Skin epidermis (tissue), 12 donors: Measurements from ENCODE around the gene RBFOX1.

Experiments used
- H3K27ac ChIP-seq, 21 experiments: fragments of 200-600 bp; sonication (generic) in 11 of 21; one replicate each; pipeline ENCODE4 v1.5.0; 2020; ENCODE audit warnings: mild to moderate bottlenecking in 3 of 21, inconsistent platforms in 2 of 21, moderate library complexity in 2 of 21
- H3K4me3 ChIP-seq, 7 experiments: fragments of 200-600 bp; sonication (generic) in 2 of 7; one replicate each; pipeline ENCODE4 v1.5.0; 2020; ENCODE audit warnings: inconsistent platforms in 2 of 7, mild to moderate bottlenecking in 2 of 7, moderate library complexity in 1 of 7

RBFOX1 gene

DNA sequence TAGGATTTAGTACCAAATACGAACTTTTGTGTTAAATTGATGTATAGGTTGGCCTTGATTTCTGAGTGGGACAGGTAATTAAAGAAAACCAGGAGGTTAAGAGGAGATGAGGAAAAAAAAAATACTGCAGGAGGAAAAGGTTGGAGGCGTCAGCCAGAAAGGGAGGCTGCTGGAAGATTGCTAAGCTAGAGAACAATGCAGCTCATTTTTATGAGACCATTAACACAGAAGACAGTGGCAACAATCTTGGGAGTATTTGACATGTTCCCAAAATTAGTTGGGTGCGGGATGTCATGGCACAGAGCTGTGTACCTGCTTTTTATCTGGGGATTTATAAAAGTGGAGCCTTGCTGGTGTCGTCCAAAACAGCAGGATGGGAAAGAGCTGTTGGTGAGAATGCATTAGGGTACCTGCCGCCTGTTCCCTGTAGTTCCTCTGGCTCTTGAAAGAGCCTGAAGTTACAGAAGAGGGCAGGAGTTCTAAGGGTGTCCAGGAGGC is 229.3 kb downstream of the RBFOX1 start:
- no peak overlapping the region for H3K27ac ChIP-seq
- H3K4me3 ChIP-seq = no peak overlapping the region

GRCh38 chr16:7566360-7566759 is 233.7 kb downstream of the RBFOX1 start:
- no peak overlapping the region for H3K4me3 ChIP-seq

GRCh38 chr16:7571366-7571765 is 238.7 kb downstream of the RBFOX1 start:
- Histone ChIP-seq H3K4me3 (no peak overlapping the region), H3K27ac (no peak overlapping the region)

More at GRCh38 chr16:7566360-7566759, 233.7 kb downstream of the RBFOX1 start:
- H3K27ac ChIP-seq = no peak overlapping the region

DNA sequence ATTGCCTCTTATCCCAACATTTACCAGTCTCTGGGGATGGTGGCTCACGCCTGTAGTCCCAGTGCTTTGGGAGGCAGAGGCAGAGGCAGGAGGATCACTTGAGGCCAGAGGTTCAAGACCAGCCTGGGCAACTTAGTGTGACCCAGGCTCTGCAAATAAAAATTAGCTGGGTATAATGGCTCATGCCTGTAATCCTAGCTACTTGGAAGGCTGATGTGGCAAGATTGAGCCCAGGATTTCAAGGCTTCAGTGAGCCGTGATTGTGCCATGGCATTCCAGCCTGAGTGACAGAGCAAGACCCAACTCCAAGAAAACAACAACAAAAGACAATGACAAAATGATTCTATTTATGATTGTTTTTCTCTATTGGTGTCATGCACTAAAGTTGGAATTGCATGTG is 244.9 kb downstream of the RBFOX1 start:
- no peak overlapping the region for H3K27ac ChIP-seq

DNA sequence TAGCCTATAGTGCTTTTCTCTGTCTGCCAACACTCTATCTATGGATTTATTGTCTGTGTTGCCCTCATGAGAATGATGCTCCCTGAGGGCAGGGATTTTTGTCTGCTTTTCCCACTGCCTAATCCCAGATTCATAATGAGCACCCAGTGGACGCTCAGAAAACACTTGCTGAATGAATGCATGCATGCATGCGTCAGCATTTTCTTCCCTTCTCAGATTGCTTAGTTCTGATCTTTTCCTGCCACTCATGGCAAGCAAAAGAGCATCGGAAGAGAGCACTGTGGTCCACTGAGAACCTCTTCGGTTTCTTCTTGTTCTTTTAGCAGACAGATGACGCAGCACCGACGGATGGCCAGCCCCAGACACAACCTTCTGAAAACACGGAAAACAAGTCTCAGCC is 246.8 kb downstream of the RBFOX1 start:
- Histone ChIP-seq H3K27ac (no peak overlapping the region), H3K4me3 (no peak overlapping the region)

More for the DNA sequence above, 244.9 kb downstream of the RBFOX1 start:
- H3K4me3 ChIP-seq = no peak overlapping the region

DNA sequence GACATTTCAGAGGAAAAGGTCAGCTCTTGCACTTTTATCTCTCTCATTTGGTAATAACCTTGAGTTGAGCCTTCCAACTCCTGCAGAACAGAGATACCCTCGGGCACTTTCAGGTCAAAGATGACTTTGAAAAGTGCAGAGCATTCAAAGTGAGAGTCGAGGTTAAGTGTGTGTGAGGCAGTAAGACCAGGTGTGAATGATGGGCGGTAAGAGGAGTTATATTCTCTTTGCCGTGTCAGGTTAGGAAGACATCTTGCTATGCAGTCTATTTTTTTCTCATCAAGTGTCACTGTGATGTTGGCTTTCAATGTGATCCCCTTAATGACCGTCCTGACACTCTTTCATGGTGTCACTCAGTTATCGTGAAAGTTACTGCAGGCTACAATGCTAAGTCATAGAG is 248.5 kb downstream of the RBFOX1 start:
- H3K4me3 ChIP-seq = no peak overlapping the region
- no peak overlapping the region for H3K27ac ChIP-seq

DNA sequence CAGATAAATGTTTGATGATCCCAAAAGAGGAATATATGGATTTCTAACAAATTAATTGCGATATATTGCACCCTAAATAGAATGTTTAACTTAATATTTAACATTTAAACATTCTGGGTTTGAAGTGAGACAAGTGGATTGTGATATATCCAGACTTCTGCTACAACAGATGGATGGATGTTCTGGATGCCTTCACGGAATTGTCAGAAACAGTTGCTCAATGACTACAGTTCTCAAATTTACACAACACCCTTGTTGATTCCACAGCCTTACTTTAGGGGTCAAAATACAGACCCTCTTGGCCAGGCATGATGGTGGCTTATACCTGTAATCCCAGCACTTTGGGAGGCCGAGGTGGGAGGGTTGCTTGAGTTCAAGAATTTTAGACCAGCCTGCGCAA is 250.8 kb downstream of the RBFOX1 start:
- no peak overlapping the region for H3K4me3 ChIP-seq
- no peak overlapping the region for H3K27ac ChIP-seq

- Histone ChIP-seq H3K4me3 (no peak overlapping the region), H3K27ac (no peak overlapping the region)
These were observed 251.9 kb downstream of the RBFOX1 start for GRCh38 chr16:7584561-7584960.

- H3K27ac ChIP-seq = no peak overlapping the region
- H3K4me3 ChIP-seq = no peak overlapping the region
These were observed 253.1 kb downstream of the RBFOX1 start for GRCh38 chr16:7585705-7586104.

DNA sequence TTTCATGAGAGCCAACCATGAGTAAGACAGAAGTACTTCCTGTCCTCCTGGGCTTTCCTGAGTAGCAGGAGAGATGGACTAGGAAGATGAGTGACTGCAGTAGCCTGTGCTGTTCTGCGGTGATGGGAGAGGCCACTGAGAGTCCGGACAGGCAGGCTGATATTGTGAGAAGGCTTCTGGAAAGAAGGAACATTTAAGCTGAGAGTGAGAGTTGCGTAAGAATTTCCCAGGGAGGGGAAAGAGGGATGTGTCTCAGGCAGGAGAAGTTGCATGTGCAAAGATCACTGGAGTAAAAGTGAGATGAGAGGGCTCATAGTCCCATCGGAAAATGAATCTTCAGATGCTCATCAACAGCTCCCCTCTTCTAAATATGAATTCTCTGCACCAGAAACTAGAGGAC is 258.3 kb downstream of the RBFOX1 start:
- Histone ChIP-seq H3K4me3 (no peak overlapping the region), H3K27ac (no peak overlapping the region)

- Histone ChIP-seq H3K4me3 (no peak overlapping the region), H3K27ac (no peak overlapping the region)
These were observed 263.7 kb downstream of the RBFOX1 start for GRCh38 chr16:7596308-7596707.

DNA sequence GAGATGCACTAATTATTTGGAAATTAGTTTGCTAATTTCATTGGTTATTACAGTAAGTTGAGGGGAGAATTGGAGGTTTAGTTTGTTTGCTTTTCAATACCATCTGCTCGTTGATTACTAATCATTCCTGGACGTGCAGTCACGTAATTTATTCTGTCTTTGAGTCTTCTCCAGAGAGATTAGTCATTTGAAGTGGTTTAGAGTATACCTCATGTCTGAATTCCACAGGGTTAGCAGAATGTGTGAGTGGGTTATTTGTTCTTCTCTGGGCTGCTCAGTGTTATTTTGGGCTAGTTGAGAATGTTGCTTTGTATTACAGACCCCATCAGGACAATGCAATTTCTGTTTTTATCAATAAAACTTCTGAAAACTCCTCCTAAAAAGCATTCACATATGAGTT is 265.0 kb downstream of the RBFOX1 start:
- Histone ChIP-seq H3K27ac (no peak overlapping the region), H3K4me3 (no peak overlapping the region)

DNA sequence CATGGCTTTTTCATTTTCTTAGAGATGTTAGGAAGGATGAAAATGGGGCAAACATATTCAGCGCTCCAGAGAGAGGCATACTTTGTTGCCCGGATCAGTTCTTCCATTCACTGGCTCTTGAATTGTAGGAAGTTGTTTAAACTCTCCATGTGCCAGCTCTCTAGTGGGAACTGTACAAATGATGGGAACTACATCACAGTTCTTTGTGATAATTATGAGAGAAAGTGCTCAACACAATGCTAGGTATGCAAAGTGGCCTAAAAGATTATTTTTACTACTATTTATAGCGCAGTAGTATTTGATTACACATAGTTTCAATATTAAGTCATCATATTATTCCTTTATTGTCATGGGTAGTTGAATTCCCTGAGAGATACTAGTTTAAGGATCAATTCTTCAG is 268.5 kb downstream of the RBFOX1 start:
- Histone ChIP-seq H3K27ac (no peak overlapping the region), H3K4me3 (no peak overlapping the region)

DNA sequence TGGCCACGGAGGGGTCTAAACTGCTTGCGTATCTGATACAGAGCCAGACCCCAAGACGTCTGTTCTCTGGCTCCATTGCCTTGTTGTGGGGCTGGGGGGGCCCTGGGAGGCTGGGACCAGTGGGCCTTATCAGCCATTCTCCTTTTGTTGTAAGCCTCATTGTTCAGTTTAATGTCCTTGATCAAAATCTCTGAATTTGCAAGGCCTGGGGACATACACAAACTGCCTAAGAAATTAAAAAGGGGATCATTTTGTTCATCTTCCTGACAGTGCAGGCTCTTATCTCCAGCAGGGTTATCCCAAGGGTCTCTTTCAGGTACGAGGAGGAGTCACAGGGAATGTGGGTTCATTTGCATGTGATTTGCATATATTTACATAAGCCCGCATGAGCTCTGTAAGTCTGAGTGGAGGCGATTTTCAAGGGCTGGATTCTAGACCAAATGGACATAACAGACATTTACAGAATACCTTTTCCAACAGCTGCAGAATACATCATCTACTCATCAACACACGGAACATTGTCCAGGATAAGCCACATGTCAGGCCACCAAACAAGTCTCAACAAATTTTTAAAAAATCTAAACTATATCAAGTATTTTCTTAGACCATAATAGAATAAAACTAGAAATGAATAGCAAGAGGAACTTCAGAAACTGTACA is 269.8 kb downstream of the RBFOX1 start:
- Histone ChIP-seq H3K4me3 (no peak overlapping the region), H3K27ac (no peak overlapping the region)

GRCh38 chr16:7605812-7606211 is 273.2 kb downstream of the RBFOX1 start:
- H3K27ac ChIP-seq = no peak overlapping the region

DNA sequence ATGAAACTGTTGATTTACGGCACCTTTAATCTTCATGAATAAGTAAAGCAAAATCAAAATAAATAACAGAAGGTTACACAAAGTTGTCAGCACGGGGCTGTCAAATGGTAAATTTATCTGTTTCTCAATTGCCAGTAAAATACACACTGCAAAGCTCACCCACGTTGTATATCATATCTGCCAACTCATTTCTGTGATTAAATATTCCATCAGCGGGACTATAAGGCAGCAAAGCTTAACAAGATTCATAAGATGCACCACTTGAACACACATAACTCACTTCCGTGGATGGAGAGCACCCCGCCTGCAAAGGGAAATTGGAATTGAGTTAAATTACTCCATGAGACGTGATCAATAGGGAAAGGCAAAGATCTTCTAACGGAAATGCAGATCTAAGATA is 280.0 kb downstream of the RBFOX1 start:
- Histone ChIP-seq H3K4me3 (no peak overlapping the region), H3K27ac (no peak overlapping the region)

More at GRCh38 chr16:7605812-7606211, 273.2 kb downstream of the RBFOX1 start:
- no peak overlapping the region for H3K4me3 ChIP-seq

- Histone ChIP-seq H3K27ac (no peak overlapping the region), H3K4me3 (no peak overlapping the region)
These were observed 280.9 kb downstream of the RBFOX1 start for GRCh38 chr16:7613518-7613917.

GRCh38 chr16:7614021-7614795 is 281.6 kb downstream of the RBFOX1 start:
- Histone ChIP-seq H3K27ac (no peak overlapping the region), H3K4me3 (no peak overlapping the region)

- Histone ChIP-seq H3K27ac (no peak overlapping the region), H3K4me3 (no peak overlapping the region)
These were observed 282.9 kb downstream of the RBFOX1 start for GRCh38 chr16:7615565-7615964.

DNA sequence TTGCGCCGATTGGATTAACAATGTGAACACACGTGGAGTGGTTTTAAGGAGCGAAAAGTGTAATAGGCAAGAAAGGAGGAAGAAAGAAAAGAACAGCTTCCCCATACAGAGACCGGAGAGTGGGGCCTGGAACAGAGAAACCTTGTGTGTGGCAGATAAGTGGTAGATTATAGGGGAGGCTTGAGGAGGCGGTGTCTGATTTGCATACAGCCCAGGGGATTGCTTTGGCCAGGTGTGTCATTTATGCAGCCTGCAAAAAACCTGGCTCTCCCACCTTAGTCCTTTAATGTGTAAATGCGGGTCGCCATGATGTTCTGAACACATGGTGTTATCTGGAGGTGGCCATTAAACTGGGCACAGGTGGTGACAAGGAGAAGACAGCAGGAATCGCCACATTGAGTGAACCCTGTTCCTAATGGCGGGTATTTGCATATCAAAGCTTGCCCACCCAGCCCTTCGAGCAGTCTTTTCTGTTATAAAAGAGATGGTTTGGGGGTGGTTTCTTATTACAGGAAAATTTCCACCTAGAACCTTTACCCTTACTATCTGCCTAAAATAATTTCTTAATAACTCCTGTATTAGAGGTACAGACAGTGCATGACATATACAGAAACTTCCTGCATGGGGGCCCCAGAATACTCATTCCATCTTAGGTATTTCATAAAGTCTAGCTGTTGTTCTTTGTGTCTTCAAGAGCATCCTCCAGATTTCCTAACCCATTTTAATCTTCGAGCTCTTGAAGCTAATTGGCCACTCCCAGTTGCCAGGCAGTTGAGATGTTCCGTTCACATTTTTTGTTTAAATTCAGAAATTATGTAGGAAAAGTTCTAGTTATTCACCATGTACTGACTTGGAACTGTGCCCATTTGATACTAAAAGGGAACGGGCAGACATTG is 292.5 kb downstream of the RBFOX1 start:
- Histone ChIP-seq H3K4me3 (no peak overlapping the region), H3K27ac (no peak overlapping the region)
